Measurements from ENCODE around the gene GLG1. TPM values are rescaled to one million over a fixed set of nuclear protein-coding genes. Genes with fewer than 3 reads are reported as not detected.
"Not testable (repeated sequence)": the region's sequence is repeated elsewhere in the genome, so short reads cannot be mapped to it uniquely, and the experiment has no call there.

The GLG1 gene
- total and polyA plus RNA-seq, 7 donors: 19.7 to 107 (median 60.1) TPM

DNA sequence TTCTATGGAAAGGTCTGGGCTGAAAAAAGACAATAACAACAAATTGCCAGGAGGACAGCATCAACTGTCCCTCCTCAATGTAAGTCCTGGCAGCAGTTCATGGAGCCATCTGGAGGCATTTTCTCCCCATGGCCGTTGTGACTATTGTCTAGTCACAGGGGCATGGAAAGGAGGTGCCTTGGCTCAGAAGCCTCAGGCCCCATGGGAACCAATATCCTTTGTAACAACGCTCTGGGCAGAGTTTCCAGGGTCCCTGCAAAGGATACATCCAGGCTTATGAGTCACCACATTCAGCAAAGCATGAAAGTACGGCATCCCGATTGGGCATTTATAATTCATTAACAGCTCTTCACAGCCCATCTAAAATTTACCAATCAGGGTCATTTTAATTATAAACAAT is 85.2 kb downstream of the GLG1 start:
- Histone ChIP-seq H3K4me3 (no peak overlapping the region), H3K27me3 (ENCODE audit: insufficient read depth in 3 of 3, low read length in 2 of 3) (no peaks in the 10 kb centered on the region), H3K36me3 (ENCODE audit: insufficient read depth in 1 of 2, low read depth in 1 of 2) (no peaks in the 10 kb centered on the region), H3K9me3 (no peaks in the 10 kb centered on the region), H3K27ac (no peak overlapping the region), H3K4me1 (peaks cover 20% of the 10 kb centered on the region)
- ATAC-seq: peak in 3 of 4 donors; percentile 61 to 64 (median 64)
- 34 to 54% (median 38%) methylated on average over 4 of the region's 4 CpGs for WGBS, 3 donors
- TF ChIP-seq, protein P1, sequence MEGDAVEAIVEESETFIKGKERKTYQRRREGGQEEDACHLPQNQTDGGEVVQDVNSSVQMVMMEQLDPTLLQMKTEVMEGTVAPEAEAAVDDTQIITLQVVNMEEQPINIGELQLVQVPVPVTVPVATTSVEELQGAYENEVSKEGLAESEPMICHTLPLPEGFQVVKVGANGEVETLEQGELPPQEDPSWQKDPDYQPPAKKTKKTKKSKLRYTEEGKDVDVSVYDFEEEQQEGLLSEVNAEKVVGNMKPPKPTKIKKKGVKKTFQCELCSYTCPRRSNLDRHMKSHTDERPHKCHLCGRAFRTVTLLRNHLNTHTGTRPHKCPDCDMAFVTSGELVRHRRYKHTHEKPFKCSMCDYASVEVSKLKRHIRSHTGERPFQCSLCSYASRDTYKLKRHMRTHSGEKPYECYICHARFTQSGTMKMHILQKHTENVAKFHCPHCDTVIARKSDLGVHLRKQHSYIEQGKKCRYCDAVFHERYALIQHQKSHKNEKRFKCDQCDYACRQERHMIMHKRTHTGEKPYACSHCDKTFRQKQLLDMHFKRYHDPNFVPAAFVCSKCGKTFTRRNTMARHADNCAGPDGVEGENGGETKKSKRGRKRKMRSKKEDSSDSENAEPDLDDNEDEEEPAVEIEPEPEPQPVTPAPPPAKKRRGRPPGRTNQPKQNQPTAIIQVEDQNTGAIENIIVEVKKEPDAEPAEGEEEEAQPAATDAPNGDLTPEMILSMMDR (IDR thresholded peaks at IDR 0.05): no peak
- intact Hi-C loops (cut with DNase I): no loop called here
- no peak for DNase-seq

DNA sequence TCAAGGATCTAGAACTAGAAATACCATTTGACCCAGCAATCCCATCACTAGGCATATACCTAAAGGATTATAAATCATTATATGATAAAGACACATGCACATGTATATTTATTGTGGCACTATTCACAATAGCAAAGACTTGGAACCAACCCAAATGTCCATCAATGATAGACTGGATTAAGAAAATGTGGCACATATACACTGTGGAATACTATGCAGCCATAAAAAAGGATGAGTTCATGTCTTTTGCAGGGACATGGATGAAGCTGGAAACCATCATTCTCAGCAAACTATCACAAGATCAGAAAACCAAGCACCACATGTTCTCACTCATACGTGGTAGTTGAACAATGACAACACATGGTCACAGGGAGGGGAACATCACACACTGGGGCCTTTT is 88.0 kb downstream of the GLG1 start:
- WGBS, 3 donors: 94 to 100% (median 95%) methylated on average over 1 of the region's 1 CpG
- H3K27ac ChIP-seq; intact Hi-C loops (cut with DNase I); H3K4me3 ChIP-seq; H3K36me3 ChIP-seq (ENCODE audit: insufficient read depth in 1 of 2, low read depth in 1 of 2); H3K9me3 ChIP-seq; ATAC-seq; DNase-seq; H3K27me3 ChIP-seq (ENCODE audit: insufficient read depth in 3 of 3, low read length in 2 of 3): not testable (repeated sequence)
- peaks cover 20% of the 10 kb centered on the region for H3K4me1 ChIP-seq

GRCh38 chr16:74511961-74512360 is 95.0 kb downstream of the GLG1 start:
- 85 to 89% (median 86%) methylated on average over 9 of the region's 9 CpGs for WGBS, 3 donors
- Histone ChIP-seq H3K27ac (no peak overlapping the region), H3K4me3 (no peak overlapping the region), H3K27me3 (ENCODE audit: insufficient read depth in 3 of 3, low read length in 2 of 3) (no peaks in the 10 kb centered on the region), H3K36me3 (ENCODE audit: insufficient read depth in 1 of 2, low read depth in 1 of 2) (peaks cover 0 to 13% of the 10 kb centered on the region in 2 donors), H3K4me1 (no peaks in the 10 kb centered on the region), H3K9me3 (no peaks in the 10 kb centered on the region)
- ATAC-seq (no peak), DNase-seq (no peak)
- TF ChIP-seq, protein P1 (IDR thresholded peaks at IDR 0.05): no peak
- intact Hi-C loops (cut with DNase I): no loop called here

- ATAC-seq: no peak
These were observed 101.9 kb downstream of the GLG1 start for GRCh38 chr16:74505011-74505410.

GRCh38 chr16:74503412-74503811 is 103.5 kb downstream of the GLG1 start:
- DNase-seq: no peak
- Histone ChIP-seq H3K36me3 (ENCODE audit: insufficient read depth in 1 of 2, low read depth in 1 of 2) (peaks cover 0 to 37% of the 10 kb centered on the region in 2 donors), H3K27me3 (ENCODE audit: insufficient read depth in 3 of 3, low read length in 2 of 3) (no peaks in the 10 kb centered on the region), H3K4me3 (no peak overlapping the region), H3K27ac (no peak overlapping the region), H3K4me1 (peaks cover 12% of the 10 kb centered on the region), H3K9me3 (no peaks in the 10 kb centered on the region)
- intact Hi-C loops (cut with DNase I): loop anchor here in 1 of 2 donors (5.0 kb wide), 1 partner anchor 119 kb away; no protein-coding TSS in a partner anchor
- no peak for ATAC-seq
- 45 to 78% (median 59%) methylated on average over 7 of the region's 7 CpGs for WGBS, 3 donors
- TF ChIP-seq, protein P1 (IDR thresholded peaks at IDR 0.05): no peak

More at GRCh38 chr16:74505011-74505410, 101.9 kb downstream of the GLG1 start:
- Histone ChIP-seq H3K4me1 (peaks cover 12% of the 10 kb centered on the region), H3K4me3 (no peak overlapping the region), H3K9me3 (no peaks in the 10 kb centered on the region), H3K27ac (no peak overlapping the region), H3K36me3 (ENCODE audit: insufficient read depth in 1 of 2, low read depth in 1 of 2) (peaks cover 0 to 32% of the 10 kb centered on the region in 2 donors), H3K27me3 (ENCODE audit: insufficient read depth in 3 of 3, low read length in 2 of 3) (no peaks in the 10 kb centered on the region)
- no peak for DNase-seq
- intact Hi-C loops (cut with DNase I): no loop called here
- TF ChIP-seq, protein P1 (IDR thresholded peaks at IDR 0.05): no peak
- WGBS, 3 donors: 83 to 87% (median 87%) methylated on average over 2 of the region's 2 CpGs

Measured in psoas muscle (tissue), 8 donors.